Stimulated activated CD8-positive, alpha-beta memory T cell treated with anti-CD3 and anti-CD28 coated beads, Interleukin-4, amount 100 ng/mL, for 48 hours (primary cell): ENCODE data around the gene PTGFRN.

Source experiments
- DNase-seq: peaks from one replicate; pipeline ENCODE4 v3.0.0-alpha.2; 2020

The PTGFRN gene

DNA sequence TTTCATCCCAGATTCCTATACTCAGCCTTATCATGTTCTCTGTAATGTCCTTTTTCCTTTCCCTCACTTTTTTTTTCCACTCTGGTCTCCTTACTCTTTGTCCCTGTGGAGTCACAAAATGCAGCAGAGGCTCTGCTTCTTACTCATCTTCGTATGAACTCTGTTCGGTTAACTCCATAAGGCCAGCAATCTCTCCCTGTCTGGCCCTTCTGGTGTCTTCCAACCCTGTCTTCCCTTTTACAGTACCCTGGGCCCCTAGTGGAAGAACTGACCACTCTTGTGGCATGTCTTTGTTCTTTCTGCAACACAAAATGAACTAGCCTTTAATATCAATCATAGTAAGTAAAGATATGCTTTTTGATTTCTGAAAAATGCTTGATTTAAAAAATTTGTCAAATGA is 98.9 kb downstream of the PTGFRN start:
- no peak for DNase-seq

DNA sequence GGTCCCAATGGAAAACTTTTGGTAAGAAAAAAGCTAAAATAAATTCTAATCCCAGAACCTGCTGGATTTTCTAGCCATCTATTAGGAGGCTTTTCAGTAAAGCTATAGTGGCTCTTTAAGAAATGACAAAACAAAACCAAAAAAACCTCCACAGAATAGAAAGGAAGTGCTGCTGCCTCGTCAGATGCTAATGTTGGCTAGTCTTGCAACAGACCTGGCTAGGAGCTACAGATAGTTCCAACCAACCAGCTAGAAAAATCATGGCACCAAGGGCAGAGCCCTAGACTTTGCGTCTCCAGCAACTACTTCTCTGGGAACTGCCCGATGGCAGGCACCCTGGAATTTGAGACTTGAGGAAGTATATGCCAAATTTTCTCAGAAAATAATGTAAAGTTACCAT is 99.4 kb downstream of the PTGFRN start:
- no peak for DNase-seq

DNA sequence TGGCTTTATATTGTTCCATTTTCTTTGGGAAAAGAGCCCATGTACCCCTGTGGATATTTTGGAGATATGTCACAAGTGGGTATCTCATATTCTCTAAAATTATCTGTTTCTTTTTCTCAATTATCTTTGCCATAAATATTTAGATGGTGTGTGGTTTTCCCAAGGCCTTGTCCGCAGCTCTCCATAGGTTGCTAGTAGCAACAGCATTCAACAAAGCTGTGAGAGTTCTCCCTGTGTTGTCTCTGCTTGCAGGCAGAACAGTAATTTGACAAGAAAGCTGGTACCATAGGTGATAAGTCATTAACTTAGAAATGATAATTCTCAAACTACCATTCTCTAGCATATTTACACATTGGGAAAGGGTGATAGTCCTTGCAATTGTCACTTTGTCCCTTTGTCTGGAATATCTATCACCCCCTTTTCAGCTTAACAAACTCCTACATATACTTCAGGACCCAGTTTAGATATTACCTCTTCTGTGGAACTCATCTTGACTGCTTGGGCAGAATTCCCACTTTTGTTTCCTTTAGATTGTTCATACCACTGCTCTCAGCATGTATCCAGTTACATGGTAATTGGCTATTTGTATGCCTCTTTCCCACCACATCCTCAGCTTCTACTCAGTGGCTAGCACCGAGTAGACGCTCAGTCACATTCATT is 100.7 kb downstream of the PTGFRN start:
- DNase-seq: no peak

DNA sequence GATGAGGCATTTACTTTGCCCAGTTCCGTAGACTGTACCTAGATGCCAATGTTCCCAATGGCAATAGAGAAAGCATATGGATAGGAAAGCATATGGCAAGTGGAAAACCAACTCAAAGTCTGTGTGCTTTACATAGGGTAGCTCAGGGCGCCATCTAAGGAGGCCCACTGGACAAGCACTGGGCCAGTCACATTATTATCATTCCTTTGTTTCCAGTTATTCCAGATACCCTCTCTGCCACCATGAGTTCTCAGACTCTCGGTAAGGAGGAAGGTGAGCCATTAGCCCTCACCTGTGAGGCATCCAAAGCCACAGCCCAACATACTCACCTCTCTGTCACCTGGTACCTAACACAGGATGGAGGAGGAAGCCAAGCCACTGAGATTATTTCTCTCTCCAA is 101.6 kb downstream of the PTGFRN start:
- no peak for DNase-seq

DNA sequence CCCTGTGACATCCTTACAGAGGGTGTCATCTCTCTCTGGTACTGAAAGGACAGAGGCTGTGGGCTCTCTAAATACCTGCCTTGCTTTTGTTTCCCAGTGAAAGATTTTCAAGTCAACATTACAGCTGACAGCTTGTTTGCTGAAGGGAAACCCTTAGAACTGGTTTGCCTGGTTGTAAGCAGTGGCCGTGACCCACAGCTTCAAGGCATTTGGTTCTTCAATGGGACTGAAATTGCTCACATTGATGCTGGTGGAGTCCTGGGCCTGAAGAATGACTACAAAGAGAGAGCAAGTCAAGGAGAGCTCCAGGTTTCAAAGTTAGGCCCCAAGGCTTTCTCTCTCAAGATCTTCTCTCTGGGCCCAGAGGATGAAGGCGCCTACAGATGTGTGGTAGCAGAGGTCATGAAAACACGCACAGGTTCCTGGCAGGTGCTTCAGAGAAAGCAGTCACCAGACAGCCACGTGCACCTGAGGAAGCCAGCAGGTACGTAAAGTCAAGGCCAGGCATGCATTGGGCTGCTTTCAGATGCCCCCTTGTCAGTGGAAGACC is 103.7 kb downstream of the PTGFRN start:
- no peak for DNase-seq

DNA sequence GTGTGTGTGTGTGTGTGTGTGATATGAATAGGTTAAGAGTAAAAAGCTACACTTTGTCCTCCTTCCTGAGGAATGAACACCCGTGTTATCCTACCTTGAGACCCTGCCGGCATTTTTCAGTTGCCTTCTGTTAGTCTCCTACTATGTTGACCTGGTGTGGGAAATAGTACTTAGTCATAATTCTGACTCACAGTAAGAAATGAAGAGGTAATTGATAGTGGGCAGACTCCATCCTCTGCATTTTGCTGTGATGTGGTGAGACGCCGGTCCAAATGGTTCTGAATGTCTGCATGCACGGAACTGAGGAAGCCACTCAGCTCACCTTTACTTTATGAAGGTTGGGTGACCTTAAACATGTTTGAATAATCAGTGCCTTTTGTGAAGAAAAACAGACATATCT is 104.5 kb downstream of the PTGFRN start:
- DNase-seq: no peak

DNA sequence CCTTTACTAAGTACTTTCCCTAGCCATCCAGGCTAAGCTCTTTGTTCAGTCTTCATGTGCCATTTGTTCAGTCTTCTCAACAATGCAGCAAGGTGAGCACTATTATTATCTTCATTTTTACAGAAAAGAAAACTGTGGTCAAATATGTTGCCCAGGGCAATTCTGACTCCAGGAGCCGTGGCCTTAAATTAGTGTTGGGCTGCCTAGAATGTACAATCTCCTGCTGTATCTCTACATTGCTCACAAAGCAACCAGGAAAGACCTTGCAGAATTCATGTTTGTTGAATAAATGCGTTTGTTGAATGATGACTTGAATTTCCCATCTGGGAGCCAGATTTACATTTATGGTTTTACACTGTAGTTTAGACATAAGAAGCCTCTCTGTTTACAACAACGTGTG is 106.0 kb downstream of the PTGFRN start:
- no peak for DNase-seq

DNA sequence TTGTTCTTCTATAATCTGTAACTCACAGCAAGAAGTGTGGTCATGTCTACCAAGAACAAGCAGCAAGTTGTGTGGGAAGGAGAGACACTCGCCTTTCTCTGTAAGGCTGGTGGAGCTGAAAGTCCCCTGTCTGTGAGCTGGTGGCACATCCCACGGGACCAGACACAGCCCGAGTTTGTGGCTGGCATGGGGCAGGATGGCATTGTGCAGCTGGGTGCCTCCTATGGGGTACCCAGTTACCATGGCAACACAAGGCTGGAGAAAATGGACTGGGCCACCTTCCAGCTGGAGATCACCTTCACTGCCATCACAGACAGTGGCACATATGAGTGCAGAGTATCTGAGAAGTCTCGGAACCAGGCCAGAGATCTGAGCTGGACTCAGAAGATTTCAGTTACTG is 107.3 kb downstream of the PTGFRN start:
- no peak for DNase-seq

DNA sequence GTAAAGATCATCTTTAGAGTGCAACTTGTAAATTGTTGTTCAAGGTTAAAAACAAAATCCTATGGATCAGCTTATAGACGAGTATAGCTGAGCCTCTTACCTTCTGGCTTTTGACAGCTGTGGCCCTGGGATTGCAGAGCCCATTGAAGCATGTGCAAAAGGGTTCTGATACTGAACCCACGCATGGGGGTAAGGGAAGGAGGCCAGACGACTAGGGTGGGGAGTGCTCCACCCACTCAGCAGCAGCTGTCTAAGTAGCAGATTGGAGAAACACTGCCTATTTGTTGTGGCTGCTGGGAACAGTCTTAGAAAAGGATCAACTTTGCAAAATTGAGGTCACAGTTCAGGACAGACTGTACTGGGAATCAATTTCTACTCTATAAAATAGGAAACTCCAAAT is 107.9 kb downstream of the PTGFRN start:
- DNase-seq: no peak

DNA sequence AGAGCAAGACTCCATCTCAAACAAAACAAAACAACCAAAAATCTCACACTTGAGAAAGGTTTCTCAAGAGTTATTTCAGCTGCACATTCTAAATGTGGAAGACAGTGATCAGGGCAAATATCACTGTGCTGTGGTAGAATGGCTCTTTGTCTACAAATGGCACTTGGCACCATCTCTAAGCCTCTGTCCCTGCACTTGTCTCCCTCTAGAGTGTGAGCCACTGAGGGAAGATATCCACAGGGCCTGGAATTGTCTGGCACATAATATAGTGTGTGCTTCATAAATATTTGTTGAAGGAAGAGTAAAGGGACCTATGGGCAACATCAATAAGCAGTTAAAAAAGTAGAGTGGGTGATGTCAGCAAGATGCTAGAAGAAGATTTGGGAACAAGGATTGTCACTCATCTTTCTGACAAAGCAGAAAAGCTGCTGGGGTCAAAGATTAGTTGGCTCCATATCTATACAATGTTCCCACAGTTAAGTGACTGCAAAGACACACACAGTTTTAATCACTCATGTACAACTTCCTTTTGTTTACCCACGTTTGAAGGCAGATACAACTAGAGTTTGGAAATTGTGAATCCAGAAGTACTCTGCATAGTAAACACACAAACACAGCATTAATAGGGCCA is 110.9 kb downstream of the PTGFRN start:
- DNase-seq: no peak

DNA sequence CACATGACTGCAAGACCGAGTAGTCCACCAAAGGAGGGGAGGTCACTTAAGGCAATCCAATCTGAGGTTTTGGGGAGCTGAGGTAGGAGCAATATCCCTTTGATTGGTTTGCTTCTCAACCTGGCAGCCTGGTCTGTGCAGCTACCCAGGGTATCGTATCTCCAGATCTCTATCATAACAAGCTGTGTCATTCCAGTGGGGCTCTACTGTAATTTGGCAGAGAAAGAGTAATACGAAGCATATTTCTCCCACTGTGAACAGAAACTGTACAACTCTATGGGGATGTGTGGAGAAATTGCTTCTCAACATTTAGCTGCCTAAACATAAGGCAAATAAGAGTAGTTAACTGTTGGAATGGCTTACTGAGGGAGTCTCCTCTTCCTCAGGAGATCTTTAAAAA is 112.4 kb downstream of the PTGFRN start:
- DNase-seq: no peak

DNA sequence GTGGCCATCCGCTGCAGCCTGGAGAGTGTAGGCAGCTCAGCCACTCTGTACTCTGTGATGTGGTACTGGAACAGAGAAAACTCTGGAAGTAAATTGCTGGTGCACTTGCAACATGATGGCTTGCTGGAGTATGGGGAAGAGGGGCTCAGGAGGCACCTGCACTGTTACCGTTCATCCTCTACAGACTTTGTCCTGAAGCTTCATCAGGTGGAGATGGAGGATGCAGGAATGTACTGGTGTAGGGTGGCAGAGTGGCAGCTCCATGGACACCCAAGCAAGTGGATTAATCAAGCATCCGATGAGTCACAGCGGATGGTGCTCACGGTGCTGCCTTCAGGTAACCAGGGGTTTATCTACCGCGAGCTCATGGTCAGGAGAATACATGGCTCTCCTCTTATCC is 115.9 kb downstream of the PTGFRN start:
- no peak for DNase-seq

DNA sequence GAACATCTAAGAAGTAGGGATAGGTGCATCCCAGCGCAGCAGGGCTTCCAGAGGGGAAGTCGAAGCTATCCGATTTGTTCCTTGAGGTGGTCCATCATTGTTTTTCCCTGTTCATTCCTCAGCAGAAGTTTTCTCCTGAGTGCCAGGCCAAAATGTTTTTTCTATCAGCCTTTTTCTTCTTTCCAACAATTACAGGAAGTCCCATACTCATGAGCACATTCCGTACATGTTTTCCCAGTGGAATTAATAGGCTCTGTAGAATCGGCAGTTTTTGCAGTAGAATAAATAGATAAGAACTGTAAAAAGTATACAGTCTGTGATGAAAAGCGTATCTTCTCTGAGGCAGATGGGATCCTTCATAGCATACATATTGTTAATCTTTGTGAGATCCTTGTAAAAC is 116.6 kb downstream of the PTGFRN start:
- DNase-seq: no peak

DNA sequence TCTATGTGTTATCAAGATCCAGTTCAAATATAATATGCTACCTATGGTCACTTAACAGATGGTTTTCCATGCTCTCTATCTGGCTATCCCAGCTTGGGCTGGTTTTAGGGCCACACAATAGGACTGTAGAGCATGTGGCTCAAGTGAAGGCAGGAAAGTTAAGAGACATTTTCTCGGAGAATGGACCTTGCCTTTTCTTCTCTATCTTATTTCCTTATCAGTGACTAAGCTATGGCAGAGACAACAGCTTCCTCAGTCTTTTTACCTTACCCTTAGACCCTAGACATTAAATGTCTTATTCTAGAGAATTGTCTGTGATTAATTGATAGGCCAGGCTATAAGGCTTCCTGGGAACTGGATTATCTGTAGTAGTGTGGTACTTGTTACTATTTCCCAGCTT is 120.0 kb downstream of the PTGFRN start:
- DNase-seq: no peak

DNA sequence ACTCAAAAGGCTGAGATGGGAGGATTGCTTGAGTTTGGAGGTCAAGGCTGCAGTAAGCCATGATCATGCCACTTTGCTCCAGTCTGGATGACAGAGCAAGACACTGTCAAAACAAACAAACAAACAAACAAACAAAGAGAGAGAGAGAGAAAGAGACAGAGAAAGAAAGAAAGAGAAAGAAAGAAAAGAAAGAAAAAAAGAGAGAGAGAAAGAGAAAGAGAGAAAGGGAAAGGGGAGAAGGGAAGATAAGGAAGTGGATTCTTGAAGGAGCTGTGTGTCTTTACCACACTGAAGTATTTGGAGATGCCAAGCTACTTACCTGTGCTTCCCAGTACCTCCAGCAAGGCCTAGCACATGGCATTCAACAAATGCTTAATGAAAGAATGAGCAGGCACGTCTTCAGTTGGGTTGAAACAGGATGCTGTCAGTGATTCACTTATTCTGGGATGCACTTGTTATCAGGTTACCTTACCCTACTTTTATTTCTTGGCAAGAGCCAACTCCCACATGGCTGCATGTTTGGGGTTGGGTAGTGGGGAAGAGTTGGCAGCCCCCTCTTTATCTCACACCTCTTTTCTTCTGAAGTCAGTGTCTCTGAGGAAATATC is 120.7 kb downstream of the PTGFRN start:
- no peak for DNase-seq

DNA sequence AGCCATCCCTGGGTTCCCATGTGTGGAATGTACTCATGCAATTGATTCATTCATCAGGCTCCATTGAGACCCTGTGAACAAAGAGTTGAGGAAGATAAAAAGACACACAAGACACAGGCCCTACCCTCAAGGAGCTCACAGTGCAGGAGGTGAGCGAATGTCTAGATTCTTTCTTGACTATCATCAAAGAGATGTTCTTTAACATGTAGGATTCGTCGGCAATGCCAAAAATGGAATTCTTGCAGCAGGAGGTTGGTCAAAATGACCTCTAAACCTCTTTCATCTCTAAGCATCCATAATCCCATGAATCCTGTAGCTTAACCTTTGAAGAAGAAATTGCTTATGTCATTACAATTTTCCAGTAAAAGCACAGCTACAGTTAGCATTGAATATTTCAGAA is 122.5 kb downstream of the PTGFRN start:
- no peak for DNase-seq

DNA sequence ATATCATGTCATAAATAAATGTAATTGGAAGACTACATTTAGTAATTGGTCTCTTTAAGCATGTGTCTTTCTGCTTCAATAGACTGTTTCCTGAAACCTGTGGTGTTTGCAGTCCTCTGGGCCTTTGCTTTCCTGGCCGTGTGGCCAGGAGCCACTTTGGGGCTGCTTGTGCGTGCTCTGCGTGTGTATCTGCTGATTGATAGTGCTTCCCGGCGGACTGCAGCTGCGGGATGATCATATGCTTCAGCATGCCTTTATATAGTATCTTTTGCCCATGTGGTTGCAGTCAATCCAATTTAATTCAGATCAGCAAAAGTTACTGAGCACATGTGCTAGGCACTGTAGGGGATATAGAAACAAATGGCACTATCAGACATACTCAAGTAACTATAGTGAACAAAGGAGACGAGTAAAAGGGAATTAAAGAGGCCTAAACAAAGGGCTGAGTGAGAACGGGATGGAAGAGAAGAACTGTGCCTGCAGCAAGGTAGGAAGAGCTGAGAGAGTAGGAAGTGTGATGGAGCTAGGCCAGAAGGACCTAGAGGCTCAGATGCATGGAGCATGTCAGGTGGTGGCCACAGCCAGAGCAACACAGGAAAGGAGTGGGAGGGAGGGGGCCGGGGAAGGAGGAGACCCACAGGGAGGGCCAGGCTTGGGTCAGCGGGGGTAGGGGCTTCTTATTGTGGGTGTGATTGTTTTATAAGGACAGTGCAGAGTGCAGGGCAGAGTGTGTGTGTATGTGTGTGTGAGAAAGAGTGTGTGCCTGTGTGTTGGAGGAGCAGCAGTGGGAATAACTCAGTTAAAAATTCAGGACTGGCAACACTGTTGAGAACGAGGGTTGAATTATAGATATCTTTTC is 123.2 kb downstream of the PTGFRN start:
- DNase-seq: no peak

DNA sequence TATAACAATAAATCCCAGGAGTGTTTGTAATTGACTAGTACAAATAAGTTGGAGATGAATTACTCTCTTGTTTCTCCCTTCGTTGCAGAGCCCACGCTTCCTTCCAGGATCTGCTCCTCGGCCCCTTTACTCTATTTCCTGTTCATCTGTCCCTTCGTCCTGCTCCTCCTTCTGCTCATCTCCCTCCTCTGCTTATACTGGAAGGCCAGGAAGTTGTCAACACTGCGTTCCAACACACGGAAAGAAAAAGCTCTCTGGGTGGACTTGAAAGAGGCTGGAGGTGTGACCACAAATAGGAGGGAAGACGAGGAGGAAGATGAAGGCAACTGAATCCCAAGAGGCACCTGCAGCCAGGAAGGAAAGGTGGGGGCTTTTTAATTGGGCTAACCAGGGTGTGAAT is 124.1 kb downstream of the PTGFRN start:
- no peak for DNase-seq

DNA sequence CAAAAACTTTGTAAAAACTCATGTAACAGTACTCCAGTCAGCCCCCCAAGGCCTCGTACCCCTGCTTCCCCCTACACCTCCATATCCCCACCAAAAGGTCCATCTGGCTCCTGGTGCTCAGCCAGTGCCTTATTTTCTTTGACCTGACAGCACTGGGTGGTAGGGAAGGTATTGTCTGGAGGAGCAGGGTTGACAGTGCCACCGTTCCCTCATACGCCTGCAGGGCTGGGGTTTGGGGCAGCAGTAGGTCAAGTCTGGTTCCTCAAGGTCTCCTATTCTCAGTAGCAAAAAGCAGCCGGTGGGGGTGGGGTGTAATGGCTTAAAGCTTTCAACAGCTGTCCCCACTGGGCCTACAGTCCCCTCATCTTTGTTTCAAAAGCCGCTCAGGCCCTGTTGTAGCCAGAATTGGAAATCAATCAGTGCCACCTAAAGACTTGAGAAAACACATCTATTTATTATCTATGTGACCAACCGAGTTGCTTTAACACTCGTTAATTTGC is 125.1 kb downstream of the PTGFRN start:
- DNase-seq: no peak

DNA sequence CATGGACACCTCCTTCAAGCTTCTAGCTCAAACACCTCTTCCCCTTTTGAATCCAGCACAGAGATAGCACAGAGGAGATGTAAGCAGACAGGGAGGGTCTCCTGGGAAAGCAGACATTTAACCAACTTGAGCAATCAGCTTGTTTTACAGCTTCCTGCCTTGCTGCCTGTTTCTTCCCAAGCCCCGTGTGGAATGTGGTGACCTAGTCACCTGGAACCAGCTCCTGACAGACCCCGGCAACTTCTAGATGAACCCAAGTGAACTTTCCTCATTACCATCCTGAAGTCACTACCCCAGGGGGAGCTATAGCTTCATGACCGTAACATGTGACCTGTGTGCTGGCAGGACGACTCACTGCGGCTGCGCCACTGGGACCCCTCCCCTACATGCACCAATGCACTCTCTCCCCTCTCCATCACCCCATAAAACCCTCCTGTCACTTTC is 126.3 kb downstream of the PTGFRN start:
- no peak for DNase-seq

DNA sequence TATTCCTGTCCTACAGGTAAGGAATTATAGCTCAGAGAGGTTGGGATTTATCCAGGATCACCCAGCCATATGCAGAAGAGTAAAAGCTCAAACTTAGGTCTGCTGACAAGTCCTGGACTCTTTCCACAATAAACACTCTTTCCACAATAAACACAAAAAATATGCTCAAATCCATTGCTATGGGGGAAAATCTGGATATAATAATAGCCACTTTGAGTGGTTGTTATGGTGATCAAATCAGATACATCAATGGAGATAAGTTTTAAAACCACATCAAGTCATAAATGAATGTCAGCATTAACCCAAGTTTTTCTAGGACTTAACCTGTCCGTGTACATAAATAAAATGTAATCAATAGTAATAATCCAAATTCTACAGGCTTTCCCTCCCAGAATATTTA is 128.1 kb downstream of the PTGFRN start:
- no peak for DNase-seq

DNA sequence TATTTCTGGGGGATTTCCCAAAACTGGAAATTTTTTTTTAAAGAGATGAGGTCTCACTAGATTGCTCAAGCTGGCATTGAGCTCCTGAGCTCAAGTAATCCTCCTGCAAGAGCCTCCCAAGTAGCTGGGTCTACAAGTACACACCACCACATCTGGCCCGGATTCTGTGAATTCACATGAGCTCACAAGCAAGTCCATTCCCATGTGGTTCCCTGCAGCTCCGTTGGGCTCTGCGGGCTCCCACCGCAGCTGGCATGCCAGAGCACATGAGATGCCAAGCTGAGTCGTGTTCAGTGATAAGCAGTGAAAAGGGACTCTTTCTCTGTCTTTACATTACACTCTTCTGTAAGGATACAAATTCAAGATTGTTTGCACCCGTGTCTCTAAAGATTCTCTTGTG is 128.5 kb downstream of the PTGFRN start:
- DNase-seq: no peak
